DMS153 (cell line): Measurements from ENCODE around the gene SOX8.

Experiments used
- DNase-seq: peaks from one replicate; lab custom pipeline; 2025; lab: John Stamatoyannopoulos, UW

SOX8 gene

DNA sequence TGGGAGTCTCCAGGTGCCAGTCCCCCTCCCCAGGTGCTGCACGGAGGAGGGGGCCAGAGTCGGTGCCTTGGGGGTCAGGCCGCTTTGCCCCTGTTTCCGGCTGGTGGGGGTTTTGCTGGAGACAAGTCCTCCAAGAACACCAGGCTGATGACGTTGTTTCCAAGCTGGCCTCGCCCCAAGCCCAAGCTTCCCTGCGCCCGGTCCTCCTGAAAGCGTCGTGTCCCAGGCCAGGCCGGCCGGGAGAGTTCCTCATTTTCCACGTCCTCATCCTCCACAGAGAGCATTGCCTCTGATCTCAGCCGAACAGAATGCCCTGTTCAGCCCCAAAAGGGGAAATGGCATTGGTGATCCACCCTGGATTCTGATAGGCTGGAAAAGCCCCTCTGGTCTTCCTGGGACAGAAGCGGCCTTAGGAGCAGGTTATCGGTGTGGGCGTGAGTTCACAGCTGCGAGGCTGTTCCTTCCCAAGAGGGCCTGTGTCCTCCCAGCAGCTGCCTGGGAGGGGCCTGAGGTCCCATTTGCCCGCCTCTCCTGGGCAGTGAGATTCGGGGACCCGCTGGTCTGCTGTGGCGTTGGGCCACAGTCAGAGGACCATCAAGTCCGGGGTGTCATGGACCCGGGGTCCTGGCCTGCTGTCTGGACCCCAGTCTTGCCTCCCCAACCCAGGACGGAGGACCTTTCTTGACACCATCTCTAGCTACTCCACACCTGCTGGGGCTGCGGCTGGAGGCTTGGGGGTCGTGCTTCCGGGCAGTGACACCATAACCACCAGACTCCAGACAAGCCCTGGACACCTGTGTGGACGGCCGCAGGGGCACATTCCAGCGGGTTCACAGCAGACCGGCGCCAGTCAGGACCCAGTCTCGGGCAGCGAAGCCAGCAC is 7.1 kb downstream of the SOX8 start:
- no peak for DNase-seq

DNA sequence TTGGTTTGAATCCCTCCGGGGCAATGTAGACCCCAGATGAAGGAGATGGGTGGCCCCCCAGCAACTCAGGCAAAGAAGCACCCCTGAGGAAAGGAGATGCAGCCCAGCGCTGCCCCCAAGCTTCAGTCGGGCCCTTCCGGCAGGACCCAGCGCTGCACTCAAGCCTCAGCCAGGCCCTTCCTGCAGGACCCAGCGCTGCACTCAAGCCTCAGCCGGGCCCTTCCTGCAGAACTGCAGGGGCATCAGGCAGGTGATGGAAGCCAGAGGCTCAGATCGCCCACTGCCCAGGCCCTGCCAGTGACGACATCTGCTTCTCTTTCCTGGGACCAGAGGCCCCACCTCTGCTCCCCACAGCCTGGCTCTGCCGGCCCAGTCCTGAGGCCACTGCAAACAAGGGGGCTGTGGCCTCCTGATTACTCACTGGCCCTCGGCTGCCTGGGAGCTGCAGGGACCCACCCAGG is 7.8 kb downstream of the SOX8 start:
- no peak for DNase-seq

DNA sequence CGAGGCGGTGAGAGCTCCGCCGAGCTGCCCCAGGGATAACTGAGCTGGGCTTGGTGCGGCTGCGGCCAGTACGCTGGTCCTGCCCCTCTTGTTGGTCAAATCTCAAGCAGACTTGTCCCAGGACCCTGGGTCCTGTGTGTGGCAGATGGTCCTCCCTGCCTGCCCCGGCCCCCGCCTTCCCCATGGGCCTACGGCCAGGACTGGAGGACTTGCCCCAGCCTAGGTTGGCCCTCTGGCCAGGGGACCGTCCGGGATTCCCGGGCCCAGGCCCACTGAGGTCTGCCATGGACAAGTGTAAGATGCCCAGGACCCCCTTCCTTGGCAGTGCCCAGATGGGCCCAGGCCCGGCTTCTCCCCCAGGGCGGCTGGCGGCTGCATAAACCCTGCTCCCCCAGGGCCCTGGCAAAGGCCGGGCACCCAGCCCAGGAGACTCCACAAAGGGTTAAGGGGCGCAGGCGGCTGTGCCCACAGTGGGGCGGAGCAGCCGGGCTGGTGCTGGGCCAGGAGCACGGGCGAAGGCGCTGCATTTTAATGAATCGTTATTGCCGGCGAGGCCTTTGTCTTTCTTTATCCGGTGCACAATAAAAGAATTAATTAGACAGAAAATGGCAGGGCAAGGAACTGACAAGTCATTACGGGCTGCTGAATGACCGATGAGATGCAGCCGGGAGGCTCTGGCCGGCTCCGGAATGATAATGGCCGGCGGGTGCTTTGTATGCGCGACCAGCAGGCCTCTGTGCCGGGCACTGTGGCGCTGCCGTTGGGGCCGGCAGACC is 9.1 kb downstream of the SOX8 start:
- DNase-seq = no peak

DNA sequence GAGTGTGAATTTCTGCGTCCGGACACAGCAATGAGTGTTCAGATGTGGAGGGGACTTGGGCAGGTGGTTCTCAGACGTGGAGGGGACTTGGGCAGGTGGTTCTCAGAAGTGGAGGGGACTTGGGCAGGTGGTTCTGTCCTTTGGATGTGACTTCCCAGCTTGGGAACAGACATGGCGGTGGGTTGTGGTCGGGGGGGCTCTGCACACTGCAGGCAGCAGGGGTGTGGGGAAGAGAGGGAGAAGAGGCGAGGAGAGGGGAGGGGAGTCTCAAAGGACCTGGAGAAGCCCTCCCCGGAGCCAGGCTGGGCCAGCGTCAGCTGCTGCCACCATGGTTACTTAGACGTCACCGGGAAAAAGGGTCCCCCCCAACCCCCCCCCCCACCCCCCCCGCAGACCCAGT is 9.8 kb downstream of the SOX8 start:
- DNase-seq = no peak

DNA sequence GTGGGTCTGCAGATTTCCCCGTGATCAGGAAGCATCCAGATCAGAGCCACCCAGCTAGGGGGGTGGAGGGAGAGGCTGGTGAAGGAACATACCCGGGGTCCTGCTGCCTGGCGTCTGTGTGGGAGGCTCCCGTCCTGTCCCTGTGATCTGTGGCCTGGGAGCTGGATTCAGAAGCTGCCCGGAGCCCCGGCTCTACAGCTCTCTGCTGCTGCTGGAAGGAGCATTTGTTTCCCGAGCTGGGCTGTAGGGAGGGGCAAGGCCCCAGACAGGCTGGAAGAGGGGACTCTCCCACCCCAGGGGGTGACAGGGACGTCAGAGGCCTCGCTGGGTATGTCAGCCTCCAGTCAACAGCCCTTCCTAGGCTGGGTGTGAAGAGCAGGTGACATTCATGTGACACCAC is 10.2 kb downstream of the SOX8 start:
- DNase-seq = no peak

DNA sequence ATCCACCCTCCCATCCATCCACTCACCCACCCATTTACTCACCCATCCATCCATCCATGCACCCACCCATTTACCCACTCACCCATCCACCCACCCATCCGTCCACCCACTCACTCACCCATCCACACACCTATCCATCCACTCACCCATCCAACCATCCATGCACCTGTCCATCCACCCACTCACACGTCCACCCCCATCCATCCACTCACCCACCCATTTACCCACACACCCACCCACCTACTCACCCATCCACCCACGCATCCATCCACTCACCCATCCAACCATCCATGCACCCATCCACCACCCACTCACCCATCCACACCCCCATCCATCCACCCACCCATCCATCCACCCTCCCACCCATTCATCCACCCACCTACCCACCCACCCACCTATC is 12.2 kb downstream of the SOX8 start:
- no peak for DNase-seq

DNA sequence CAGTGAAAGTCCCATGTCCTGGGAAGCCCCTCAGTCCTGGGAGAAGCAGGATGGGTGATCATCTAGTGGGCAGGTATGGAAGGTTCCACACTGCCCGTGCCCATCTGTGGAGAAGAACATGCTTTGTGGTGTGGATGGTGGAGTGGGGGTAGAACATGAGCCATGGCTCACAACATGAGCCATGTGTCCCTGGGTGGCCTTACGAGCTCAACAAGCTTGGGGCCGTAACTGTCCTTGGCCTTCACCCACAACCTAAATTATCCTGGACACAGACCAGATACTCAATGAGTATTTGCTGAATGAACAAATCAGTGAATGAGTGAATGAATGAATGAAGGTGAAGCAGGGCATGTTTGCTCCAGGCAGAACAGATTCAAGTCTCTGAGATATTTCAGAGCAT is 13.5 kb downstream of the SOX8 start:
- no peak for DNase-seq

DNA sequence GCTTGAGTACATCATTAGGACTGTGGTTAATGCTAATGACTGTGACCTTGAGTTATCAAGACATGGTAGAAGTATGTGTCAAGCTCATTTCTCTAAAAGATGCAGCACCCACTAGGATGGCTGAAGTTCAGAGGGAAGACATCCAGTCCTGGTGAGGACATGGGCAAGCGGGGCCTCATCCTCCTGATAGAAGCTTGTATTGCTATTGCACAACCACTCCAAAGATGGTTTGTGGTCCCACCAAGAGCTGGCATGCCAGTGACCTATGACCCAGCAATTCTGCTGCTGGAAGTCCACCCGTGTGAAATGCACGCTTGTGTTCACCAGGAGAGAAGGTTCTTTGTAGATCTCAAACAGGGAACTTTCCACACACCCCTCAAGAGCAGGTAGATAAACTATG is 14.2 kb downstream of the SOX8 start:
- no peak for DNase-seq

DNA sequence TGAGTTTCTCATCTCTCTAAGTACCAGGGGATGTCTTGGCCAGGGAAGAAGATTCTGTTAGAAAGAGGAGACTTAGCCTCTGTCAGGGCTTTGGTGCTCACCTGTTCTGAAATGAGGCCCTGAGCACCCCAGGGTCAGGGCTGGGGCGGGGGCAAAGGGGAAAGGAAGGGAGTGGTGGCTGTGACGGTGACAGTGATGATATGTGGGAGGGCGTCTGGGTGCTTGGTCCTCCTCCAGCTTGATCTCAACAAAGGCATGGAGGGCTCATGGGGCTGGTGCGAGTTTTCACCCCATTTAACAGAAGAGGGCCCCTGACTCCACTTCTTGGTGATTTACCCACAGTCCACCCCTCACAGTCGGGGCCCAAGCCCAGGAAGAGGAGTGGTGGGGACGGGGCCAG is 15.1 kb downstream of the SOX8 start:
- no peak for DNase-seq

DNA sequence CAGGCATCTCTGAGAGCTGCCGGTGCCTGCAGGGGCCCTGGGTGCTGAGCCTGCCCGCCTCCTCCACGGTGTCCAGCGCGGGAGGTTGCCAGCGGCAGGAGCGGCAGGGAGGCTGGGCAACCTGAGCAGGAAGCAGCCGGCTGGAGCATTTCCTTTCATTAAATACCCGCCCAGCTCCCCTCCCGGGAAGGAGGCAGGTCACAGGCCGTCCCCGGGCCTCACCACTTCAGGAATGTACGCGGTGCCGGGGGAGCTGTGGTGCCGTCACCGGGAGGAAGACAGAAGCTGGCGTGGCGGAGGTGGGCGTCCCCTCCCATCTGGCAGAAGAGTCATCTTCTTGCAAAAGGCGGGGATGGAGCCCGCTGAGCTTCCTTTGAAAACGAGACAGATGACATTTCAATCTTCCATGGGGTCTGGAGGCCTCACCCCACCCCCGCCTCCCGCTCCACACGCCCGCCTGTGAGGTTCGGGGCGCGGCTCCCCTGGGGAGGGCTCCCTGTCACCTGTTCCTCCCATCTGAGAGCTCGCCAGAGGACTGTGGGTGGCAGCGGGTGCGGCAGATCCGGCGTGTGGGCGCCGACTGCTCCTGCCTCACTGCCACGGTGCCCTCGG is 16.0 kb downstream of the SOX8 start:
- DNase-seq = peak; percentile 7

DNA sequence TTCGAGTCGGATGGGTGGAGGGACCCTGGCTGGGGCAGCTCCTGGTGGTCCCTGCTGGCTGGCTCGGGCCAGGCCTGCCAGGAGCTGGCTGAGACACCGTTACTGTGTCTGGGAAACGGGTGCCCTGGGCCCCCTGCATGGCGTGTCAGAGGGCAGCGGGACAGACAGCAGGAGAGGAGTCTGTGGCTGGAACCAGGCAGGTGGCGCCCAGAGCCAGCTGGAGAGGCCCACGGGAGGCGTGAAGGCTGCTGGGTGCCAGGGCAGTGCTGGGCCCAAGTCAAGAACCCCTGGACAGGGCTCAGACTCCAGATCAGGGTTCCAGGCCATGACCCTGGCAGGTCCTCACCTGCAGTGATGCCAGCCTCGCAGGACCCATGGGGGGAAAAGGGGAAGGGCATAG is 16.6 kb downstream of the SOX8 start:
- DNase-seq = no peak

DNA sequence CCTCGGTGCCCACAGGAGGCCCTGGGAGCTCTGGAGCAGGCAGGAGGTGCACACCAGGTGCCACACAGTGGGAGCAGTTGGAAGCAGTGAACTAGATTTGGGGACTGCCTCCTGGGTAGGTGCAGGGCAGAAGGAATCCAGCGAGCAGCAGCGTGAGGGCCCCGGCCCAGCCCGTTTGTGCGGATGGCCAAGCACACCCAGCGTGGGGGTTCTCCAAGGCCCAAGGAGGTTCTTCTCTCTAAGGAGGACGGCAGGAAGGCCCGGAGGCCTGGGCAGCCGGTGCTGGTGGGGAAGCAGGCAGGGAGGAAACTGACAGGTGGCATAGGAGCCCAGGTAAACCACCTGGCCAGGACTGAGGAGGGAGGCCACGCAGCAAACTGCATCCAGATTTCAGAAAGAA is 17.0 kb downstream of the SOX8 start:
- no peak for DNase-seq

DNA sequence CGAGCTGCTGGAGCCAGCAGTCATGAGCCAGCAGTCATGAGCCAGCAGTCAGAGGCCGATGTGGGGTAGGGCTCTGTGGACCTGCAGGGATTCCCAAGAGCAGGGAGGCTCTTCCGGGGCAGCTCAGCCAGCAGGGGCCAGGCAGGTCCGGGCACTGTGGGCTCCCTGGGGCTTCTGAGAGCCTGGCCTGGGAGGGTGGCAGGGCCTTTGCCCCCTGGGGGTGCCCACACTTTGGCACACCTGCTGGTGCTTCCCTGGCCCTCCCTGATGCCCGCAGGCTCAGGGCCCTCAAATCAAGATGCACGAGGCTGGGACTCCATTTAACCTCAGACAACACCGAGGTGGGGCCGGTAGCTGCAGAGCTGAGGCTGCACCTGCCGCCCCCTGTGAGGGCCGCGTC is 18.1 kb downstream of the SOX8 start:
- no peak for DNase-seq

DNA sequence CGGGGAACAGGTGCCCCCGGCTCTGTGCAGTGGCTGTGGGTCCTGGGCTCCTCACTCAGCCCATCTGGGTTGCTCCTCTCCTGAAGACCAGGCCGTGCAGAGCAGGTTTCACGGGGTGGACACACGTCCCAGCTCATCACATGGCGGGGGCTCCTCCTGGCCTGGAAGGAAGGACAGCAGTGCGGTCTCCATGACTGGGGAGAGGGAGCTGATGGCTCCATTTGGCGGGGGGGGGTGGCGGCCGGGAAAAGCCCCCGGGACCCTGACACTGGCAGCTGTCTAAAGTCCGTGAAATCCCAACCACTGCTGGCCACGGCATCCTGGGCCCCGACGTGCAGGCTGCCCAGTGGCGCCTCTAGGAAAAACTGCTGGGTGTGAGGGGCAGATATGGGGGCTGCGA is 19.0 kb downstream of the SOX8 start:
- DNase-seq = no peak

DNA sequence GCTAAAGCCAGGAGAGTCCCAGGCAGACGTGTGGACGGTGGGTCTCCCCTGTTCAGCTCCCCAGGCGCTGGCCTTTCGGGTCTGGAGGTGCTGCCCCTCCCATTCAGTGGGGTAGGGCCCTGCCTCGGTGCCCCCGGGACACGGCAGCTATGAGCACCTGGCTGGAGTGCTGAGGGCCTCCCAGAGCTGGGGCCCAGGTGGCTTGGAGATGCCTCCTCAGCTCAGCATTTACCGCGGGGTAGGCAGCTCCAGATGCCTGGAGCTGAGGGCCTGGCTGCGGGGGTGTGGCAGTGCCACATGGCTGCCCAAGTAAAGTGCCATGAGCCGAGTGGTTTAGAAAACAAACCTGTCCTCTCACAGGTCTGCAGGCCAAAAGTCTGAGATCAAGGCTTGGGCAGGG is 19.5 kb downstream of the SOX8 start:
- DNase-seq = no peak

DNA sequence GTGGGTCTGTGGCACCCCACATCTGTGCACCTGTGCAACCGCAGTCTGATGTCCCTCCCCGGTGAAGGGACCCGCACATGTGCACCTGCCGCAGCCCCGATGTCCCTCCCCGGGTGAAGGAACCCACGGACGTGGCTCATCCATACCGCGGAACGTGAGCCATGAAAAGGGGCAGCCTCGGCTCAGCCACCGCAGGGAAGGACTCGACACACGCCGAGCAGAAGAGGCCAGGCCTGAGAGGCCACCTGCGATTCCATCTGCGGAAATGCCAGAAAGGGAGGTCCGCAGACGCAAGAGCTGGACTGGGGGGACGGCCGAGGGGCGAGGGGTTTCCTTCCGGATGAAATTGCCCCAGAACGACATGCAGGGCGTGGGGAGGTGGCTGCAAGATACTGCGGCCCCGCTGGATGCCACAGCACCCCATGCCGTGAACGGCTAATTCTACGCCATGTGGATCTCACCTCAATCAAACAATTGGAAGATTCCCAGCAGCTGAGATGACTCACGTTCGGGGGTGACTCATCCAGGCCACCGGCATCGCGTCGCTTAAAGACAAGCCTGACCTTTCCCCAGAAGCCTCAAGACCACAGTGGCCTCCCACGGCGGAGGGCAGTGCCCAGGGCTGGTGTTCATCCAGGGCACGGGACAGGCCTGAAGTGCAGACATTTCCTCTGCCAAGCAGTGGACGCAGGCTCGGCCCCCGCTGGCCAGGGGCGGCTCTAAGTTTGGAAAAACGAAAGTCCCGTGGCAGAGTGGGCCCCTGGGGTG is 21.0 kb downstream of the SOX8 start:
- no peak for DNase-seq

DNA sequence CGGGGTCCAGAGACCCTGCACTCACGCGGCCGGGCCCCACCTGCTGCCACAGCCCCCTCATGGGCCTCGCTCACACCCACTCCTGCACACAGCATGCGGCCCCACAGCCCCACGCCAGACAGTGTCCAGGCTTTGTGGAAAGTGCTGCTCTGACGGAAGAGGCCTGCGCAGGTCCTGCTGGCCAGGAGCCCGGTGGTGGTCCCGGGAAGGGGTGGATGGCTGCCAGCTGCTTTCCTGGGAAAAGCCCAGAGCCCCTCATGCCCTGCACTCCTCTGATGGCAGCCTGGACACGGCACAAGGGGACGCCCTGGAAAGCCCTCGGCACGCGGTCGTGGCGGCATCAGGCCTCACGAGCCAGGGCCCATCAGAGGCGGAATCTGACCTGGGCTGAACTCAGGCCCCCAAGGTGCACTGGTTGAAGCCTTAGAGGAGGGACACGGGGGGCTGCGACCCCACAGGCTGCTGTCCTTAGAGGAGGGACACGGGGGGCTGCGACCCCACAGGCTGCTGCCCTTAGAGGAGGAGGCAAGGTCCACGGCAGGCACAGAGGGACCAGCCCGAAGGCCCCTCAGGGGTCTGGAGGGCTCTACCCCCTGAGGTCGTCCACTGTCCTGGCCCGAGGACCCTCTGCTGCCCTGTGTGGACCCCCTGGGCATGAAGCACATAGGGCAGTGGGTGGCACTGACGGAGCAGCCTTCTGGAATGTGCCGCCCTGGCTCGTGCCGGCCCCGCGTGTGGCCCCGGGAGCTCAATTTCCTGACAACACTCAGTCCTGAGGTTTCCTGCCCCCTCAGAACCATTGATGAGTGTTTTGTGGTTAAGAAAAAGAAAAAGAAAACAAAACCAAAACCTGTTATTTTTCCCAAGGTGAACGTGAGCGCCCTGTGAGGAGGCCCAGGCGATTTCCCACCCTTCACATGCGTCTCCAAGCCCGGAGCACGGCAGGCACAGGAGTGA is 22.1 kb downstream of the SOX8 start:
- DNase-seq = no peak

DNA sequence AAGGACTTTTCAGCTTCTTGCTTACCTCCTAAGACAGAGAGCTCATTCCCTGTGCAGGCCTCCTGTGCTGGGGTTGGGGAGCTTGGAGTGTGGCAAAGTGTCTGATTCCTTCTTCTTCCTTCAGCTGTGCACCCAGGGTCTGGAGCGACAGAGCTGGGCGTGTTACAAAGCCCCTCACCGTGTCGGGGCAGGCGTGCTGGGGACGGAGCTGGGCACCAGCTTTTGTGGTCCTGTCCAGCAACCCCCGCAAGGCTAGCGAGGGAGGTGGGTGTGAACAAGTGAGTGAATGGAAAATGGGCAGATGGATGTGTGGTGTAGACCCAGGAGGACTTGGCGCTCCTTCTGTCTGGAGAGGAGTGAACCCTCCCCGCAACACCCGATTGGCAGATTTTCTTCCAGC is 23.7 kb downstream of the SOX8 start:
- no peak for DNase-seq

DNA sequence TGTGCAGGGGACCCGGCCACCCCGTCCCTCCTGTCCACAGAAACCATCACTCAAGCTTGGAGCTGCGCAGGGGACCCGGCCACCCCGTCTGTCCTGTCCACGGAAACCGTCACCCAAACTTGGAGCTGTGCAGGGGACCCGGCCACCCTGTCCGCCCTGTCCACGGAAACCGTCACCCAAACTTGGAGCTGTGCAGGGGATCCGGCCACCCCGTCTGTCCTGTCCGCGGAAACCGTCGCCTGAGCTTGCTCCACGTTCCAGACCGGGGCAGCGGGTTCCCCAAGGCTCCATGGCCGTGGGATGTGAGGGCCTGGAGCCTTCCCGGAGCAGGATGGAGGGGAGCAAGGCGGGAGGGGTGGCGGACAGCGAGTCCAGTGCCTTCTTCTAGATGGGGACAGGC is 25.2 kb downstream of the SOX8 start:
- no peak for DNase-seq

DNA sequence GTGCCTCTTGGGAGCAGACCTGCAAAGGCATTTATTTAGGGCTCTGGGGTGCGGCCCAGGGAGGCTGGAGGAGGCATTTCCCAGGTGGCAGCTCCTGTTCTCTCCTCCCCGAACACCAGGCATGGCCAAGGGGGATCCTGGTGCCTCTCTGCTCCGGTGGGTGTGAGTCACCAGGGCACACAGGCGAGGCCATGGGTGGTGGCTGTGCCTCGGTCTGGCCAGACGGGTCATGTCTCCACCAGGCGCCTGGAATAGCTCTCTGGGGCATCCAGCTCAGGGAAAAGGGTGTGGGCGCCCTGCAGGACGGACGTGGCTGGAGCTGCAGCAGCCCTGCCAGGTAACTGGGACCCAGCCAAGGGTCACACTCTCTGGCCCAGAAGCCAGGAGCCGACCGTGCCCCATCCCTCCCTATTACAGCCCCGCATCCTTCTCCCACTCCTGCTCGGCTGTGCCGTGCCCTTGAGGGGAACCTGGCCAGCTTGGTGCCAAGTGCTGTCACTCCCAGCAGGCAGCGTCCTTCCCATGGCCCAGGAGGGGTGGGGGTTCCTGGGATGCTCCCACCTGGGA is 25.8 kb downstream of the SOX8 start:
- no peak for DNase-seq

DNA sequence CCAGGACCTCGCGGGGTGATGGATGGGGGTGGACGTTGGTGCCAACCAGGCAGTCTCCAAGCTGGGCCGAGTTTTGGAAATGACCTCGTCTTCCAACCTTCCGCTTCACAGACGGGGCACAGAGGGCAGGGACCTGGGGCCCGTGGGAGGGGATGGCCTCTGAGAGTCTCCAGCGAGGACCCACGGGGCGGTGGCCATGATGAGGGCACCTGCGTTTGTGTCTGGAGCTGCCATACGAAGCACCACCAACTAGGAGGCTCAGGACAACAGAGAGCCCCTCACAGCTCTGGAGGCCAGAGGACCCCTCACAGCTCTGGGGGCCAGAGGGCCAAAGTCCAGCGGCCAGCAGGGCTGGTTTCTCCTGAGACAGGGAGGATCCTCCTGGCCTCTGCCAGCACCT is 26.5 kb downstream of the SOX8 start:
- DNase-seq = no peak
